ENCODE data around the gene WSB2.

GRCh38 chr12:118016424-118017264, 44.3 kb downstream of the WSB2 start, which contains the start of gene RFC5:
- TF ChIP-seq, protein P1, sequence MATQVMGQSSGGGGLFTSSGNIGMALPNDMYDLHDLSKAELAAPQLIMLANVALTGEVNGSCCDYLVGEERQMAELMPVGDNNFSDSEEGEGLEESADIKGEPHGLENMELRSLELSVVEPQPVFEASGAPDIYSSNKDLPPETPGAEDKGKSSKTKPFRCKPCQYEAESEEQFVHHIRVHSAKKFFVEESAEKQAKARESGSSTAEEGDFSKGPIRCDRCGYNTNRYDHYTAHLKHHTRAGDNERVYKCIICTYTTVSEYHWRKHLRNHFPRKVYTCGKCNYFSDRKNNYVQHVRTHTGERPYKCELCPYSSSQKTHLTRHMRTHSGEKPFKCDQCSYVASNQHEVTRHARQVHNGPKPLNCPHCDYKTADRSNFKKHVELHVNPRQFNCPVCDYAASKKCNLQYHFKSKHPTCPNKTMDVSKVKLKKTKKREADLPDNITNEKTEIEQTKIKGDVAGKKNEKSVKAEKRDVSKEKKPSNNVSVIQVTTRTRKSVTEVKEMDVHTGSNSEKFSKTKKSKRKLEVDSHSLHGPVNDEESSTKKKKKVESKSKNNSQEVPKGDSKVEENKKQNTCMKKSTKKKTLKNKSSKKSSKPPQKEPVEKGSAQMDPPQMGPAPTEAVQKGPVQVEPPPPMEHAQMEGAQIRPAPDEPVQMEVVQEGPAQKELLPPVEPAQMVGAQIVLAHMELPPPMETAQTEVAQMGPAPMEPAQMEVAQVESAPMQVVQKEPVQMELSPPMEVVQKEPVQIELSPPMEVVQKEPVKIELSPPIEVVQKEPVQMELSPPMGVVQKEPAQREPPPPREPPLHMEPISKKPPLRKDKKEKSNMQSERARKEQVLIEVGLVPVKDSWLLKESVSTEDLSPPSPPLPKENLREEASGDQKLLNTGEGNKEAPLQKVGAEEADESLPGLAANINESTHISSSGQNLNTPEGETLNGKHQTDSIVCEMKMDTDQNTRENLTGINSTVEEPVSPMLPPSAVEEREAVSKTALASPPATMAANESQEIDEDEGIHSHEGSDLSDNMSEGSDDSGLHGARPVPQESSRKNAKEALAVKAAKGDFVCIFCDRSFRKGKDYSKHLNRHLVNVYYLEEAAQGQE (IDR thresholded peaks at IDR 0.05; ENCODE audit: insufficient read depth in 1 of 2, low read depth in 2 of 2, low read length in 2 of 2): no peak
- TF ChIP-seq TAF1 (IDR thresholded peaks at IDR 0.05; ENCODE audit: borderline replicate concordance, insufficient read depth, low read length): peak; percentile 84; the same call in 1 of the 2 replicates
